SK-N-DZ (cell line): ENCODE results near the gene RNU6-7.

Source experiments
- small RNA-seq, 2 experiments: library from RNA; depleted of rRNA; stranded (forward); fragments of <200 nt; gene quantifications; one replicate each; pipeline ENCODE3, GENCODE V24; 2014

The RNU6-7 gene

Small RNA genes lying within 50 kb of the gene (small RNA-seq; reads per million reads assigned to genes)
- gene RNU6-7 (2.0 to 71.1 reads per million in 2 experiments), gene RNU6-8 (0.18 to 0.49 reads per million in 2 experiments)
